22Rv1 (cell line): ENCODE data around the gene SCN8A.

Experiments
- H3K27ac ChIP-seq: fragments of 450-650 bp; 2 replicates; pipeline ENCODE4 v1.5.1; 2017
- ZFX ChIP-seq: fragments of 450-650 bp; IDR thresholded peaks from 2 replicates; pipeline ENCODE4 v1.6.1; 2017; ENCODE audit warnings: antibody characterized with exemption, borderline replicate concordance
- TF ChIP-seq, protein P1 (sequence below): fragments of 450-650 bp; IDR thresholded peaks from 2 replicates; pipeline ENCODE4 v1.5.1; 2017; ENCODE audit warnings: mild to moderate bottlenecking

The SCN8A gene

GRCh38 chr12:51839310-51839947 lies 248.4 kb downstream of the SCN8A start:
- no peak for TF ChIP-seq ZFX
- TF ChIP-seq, protein P1, sequence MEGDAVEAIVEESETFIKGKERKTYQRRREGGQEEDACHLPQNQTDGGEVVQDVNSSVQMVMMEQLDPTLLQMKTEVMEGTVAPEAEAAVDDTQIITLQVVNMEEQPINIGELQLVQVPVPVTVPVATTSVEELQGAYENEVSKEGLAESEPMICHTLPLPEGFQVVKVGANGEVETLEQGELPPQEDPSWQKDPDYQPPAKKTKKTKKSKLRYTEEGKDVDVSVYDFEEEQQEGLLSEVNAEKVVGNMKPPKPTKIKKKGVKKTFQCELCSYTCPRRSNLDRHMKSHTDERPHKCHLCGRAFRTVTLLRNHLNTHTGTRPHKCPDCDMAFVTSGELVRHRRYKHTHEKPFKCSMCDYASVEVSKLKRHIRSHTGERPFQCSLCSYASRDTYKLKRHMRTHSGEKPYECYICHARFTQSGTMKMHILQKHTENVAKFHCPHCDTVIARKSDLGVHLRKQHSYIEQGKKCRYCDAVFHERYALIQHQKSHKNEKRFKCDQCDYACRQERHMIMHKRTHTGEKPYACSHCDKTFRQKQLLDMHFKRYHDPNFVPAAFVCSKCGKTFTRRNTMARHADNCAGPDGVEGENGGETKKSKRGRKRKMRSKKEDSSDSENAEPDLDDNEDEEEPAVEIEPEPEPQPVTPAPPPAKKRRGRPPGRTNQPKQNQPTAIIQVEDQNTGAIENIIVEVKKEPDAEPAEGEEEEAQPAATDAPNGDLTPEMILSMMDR = no peak
- no peak overlapping the region for H3K27ac ChIP-seq

DNA sequence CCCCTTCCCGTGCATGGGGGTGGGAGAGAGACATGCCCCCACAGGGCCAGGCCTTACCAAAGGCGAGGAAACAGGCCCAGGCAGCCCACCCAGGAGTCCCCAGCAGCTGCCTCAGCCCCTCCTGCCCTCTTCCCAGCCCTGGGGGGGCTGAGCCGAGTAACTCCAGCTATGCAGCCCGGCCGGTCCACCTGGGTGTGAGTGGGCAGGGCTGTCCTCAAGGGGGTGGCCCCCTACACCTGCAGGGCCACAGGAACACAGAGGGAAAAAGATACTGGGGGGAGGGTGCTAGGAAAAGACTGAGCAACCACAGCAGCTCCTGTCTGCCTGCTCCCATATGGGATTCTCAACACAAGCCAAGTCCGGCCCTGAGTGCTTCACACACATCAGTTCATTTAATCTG lies 249.9 kb downstream of the SCN8A start:
- TF ChIP-seq, protein P1 = no peak
- TF ChIP-seq ZFX = no peak
- H3K27ac ChIP-seq = no peak overlapping the region

GRCh38 chr12:51841727-51842126 lies 250.7 kb downstream of the SCN8A start:
- TF ChIP-seq ZFX = no peak
- TF ChIP-seq, protein P1 = no peak
- no peak overlapping the region for H3K27ac ChIP-seq

- no peak overlapping the region for H3K27ac ChIP-seq
- TF ChIP-seq ZFX = no peak
- TF ChIP-seq, protein P1 = no peak
Measured at GRCh38 chr12:51844854-51845253, 253.8 kb downstream of the SCN8A start.

GRCh38 chr12:51845482-51845881 lies 254.4 kb downstream of the SCN8A start:
- H3K27ac ChIP-seq = no peak overlapping the region
- no peak for TF ChIP-seq ZFX
- TF ChIP-seq, protein P1 = no peak

GRCh38 chr12:51846271-51846691 lies 255.2 kb downstream of the SCN8A start:
- TF ChIP-seq ZFX = no peak
- TF ChIP-seq, protein P1 = no peak
- no peak overlapping the region for H3K27ac ChIP-seq

DNA sequence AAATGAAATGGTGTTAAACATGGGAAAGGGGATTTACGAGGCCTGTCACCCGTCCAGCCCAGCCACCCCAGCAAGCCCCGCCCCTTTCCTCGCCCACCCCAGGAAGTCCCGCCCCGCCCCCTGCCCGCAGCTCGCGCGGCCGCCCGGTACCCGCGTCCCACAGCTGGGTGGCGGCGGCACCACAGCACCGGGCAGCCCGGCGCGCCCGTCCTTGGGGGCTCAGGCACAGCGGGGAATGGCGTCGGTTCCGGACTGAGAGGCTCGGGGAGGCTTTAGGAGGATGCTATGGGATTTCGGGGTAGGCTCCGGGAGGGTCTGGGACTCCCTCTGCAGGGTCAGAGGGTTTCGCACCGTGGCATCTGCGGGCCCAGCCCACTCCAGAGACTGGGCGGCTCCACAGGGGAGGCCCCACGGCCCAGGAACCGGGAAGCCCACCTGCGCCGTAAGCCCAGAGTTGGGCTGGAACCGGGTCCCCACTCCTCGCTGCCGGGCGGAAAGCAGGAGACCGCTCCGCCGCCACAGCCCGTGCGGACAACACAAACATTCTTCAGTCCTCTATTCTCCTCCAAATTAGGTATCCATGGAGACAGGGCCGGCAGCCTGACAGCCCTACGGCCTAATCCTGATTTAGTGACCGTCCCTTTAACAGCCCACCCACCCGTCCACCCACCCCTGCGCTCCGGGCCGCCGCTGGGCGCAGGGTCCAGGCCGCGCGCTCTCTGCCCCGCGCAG lies 256.0 kb downstream of the SCN8A start:
- H3K27ac ChIP-seq = no peak overlapping the region
- TF ChIP-seq, protein P1 = peak; percentile 17; the same call in 1 of the 2 replicates
- TF ChIP-seq ZFX = no peak
